ENCODE measurements around the gene DMXL2. TPM values are rescaled to one million over a fixed set of nuclear protein-coding genes. Genes with fewer than 3 reads are reported as not detected.
A peak's percentile ranks its signal among the peaks of the same experiment; 100 is the strongest.
"Not testable (repeated sequence)": the region's sequence is repeated elsewhere in the genome, so short reads cannot be mapped to it uniquely, and the experiment has no call there.

The DMXL2 gene
- total and polyA plus RNA-seq, 5 donors = 9.1 to 17.1 (median 14.5) TPM

DNA sequence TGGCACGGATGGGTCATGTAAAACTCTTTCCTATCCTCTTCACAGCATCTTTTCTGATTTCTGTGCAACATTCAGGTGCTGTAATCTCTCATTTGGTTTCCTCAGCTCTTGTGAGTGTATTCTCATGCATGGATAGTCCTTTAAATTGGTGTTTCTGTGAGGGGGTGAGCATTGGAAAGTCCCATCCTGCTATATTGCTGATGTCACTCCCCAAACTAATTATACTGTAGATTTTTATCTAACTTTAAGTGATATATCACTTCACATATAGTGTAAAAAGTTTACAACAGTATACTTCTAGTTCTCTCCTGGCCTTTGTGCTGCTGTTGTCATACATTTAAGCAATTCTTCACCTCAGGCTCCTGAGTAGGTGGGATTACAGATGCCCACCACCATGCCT is 178.5 kb downstream of the DMXL2 start:
- intact Hi-C loops (cut with DNase I) = no loop called here
- Histone ChIP-seq H3K9me3 (ENCODE audit: control insufficient read depth, low read length) (no peaks in the 10 kb centered on the region), H3K27me3 (ENCODE audit: control insufficient read depth, insufficient read depth) (no peaks in the 10 kb centered on the region), H3K27ac (ENCODE audit: low read length) (no peak overlapping the region), H3K4me1 (ENCODE audit: control insufficient read depth, insufficient read depth, low read length) (no peaks in the 10 kb centered on the region), H3K4me3 (ENCODE audit: low read length) (no peak overlapping the region)
- 100% methylated on average over 1 of the region's 1 CpG for WGBS
- DNase-seq = no peak
- ATAC-seq = no peak

DNA sequence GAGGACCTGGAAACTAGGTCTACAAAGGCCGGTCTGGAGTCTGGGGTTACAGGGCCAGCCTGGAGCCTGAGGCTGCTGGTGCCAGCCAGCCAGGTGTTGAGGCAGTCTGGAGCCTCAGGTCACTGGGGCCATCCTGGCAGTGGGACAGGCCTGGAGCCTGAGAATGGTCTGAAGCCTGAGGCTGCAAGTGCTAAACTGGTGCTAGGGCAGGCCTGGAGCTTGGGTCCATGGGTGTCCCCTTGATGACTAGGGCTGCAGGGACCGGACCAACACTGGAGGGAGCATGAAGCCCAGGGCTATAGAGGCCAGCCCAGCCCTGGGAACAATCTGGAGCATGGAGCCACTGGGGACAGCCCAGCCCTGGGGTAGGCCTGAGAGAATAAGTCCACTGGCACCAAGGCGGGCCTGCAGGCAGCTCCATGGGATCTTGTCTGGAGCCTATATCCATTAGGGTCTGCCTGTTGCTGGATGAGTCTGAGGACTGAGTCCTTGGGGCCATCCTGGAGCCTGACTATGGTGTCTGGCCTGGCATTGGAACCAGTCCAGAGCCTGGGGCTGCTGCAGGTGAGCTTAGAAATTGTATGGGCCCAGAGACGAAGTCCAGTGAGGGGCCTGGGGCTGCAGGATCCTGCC is 179.2 kb downstream of the DMXL2 start:
- H3K4me1 ChIP-seq (ENCODE audit: control insufficient read depth, insufficient read depth, low read length) = no peaks in the 10 kb centered on the region
- DNase-seq (peak in 1 of 3 donors; percentile 40), ATAC-seq (peak in 1 of 2 donors; percentile 26)
- WGBS = 98% methylated on average over 4 of the region's 4 CpGs
- intact Hi-C loops (cut with DNase I) = no loop called here
- no peaks in the 10 kb centered on the region for H3K9me3 ChIP-seq (ENCODE audit: control insufficient read depth, low read length)
- no peaks in the 10 kb centered on the region for H3K27me3 ChIP-seq (ENCODE audit: control insufficient read depth, insufficient read depth)
- no peak overlapping the region for H3K27ac ChIP-seq (ENCODE audit: low read length)
- no peak overlapping the region for H3K4me3 ChIP-seq (ENCODE audit: low read length)

DNA sequence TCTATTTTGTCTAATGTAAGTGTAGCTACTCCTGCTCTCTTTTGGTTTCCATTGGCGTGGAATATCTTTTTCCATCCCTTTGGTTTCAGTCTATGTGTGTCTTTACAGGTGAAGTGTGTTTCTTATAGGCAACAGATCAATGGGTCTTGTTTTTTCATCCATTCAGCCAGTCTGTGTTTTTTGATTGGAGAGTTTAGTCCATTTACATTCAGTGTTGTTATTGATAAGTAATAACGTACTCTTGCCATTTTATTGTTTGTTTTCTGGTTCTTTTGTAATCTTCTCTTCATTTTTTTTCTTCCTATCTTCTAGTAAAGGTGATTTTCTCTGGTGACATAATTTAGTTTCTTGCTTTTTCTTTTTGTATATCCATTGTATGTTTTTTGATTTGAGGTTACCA is 184.0 kb downstream of the DMXL2 start:
- no peaks in the 10 kb centered on the region for H3K4me1 ChIP-seq (ENCODE audit: control insufficient read depth, insufficient read depth, low read length)
- intact Hi-C loops (cut with DNase I) = no loop called here
- no peaks in the 10 kb centered on the region for H3K27me3 ChIP-seq (ENCODE audit: control insufficient read depth, insufficient read depth)
- no peaks in the 10 kb centered on the region for H3K9me3 ChIP-seq (ENCODE audit: control insufficient read depth, low read length)
- ATAC-seq (no peak), DNase-seq (no peak)
- no peak overlapping the region for H3K4me3 ChIP-seq (ENCODE audit: low read length)
- H3K27ac ChIP-seq (ENCODE audit: low read length) = no peak overlapping the region
- 86% methylated on average over 2 of the region's 2 CpGs for whole genome bisulfite sequencing

GRCh38 chr15:51425517-51426040 is 197.0 kb downstream of the DMXL2 start:
- intact Hi-C loops (cut with DNase I) = no loop called here
- Histone ChIP-seq H3K27me3 (ENCODE audit: control insufficient read depth, insufficient read depth) (no peaks in the 10 kb centered on the region), H3K27ac (ENCODE audit: low read length) (no peak overlapping the region), H3K4me1 (ENCODE audit: control insufficient read depth, insufficient read depth, low read length) (no peaks in the 10 kb centered on the region), H3K4me3 (ENCODE audit: low read length) (no peak overlapping the region), H3K9me3 (ENCODE audit: control insufficient read depth, low read length) (no peaks in the 10 kb centered on the region)
- ATAC-seq (no peak), DNase-seq (no peak)
- 45% methylated on average over 1 of the region's 1 CpG for WGBS

DNA sequence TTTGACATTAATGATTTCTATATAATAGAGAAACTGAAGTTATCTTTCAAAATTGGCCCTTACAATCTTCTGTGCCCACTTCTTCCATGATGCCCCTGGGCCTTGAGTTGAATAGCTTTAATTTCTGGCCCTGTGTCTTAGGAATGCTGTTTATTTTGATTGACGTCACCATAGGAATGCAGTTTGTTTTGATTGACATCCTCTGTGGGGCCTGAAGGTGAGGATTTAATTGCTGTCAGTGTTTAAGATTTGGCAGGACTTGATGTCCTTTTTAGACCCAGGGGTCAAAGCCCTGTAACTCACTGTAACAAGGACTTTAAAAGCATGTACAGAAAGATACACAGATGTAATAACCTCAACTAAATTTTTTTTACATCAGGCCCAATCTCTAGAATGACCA is 197.8 kb downstream of the DMXL2 start:
- H3K4me3 ChIP-seq (ENCODE audit: low read length) = no peak overlapping the region
- WGBS = 56% methylated on average over 1 of the region's 1 CpG
- H3K4me1 ChIP-seq (ENCODE audit: control insufficient read depth, insufficient read depth, low read length) = no peaks in the 10 kb centered on the region
- DNase-seq (no peak), ATAC-seq (no peak)
- no peaks in the 10 kb centered on the region for H3K27me3 ChIP-seq (ENCODE audit: control insufficient read depth, insufficient read depth)
- H3K9me3 ChIP-seq (ENCODE audit: control insufficient read depth, low read length) = no peaks in the 10 kb centered on the region
- H3K27ac ChIP-seq (ENCODE audit: low read length) = no peak overlapping the region
- intact Hi-C loops (cut with DNase I) = no loop called here

GRCh38 chr15:51423040-51423439 is 199.5 kb downstream of the DMXL2 start:
- WGBS = 96% methylated on average over 7 of the region's 16 CpGs
- H3K27ac ChIP-seq (ENCODE audit: low read length); H3K4me1 ChIP-seq (ENCODE audit: control insufficient read depth, insufficient read depth, low read length); intact Hi-C loops (cut with DNase I); H3K27me3 ChIP-seq (ENCODE audit: control insufficient read depth, insufficient read depth); H3K9me3 ChIP-seq (ENCODE audit: control insufficient read depth, low read length); H3K4me3 ChIP-seq (ENCODE audit: low read length); DNase-seq; ATAC-seq: not testable (repeated sequence)

GRCh38 chr15:51416129-51416528 is 206.4 kb downstream of the DMXL2 start:
- DNase-seq = no peak
- no peak for ATAC-seq
- WGBS = 51% methylated on average over 4 of the region's 4 CpGs
- Histone ChIP-seq H3K27me3 (ENCODE audit: control insufficient read depth, insufficient read depth) (no peaks in the 10 kb centered on the region), H3K27ac (ENCODE audit: low read length) (no peak overlapping the region), H3K4me1 (ENCODE audit: control insufficient read depth, insufficient read depth, low read length) (no peaks in the 10 kb centered on the region), H3K4me3 (ENCODE audit: low read length) (no peak overlapping the region), H3K9me3 (ENCODE audit: control insufficient read depth, low read length) (no peaks in the 10 kb centered on the region)
- intact Hi-C loops (cut with DNase I) = no loop called here

DNA sequence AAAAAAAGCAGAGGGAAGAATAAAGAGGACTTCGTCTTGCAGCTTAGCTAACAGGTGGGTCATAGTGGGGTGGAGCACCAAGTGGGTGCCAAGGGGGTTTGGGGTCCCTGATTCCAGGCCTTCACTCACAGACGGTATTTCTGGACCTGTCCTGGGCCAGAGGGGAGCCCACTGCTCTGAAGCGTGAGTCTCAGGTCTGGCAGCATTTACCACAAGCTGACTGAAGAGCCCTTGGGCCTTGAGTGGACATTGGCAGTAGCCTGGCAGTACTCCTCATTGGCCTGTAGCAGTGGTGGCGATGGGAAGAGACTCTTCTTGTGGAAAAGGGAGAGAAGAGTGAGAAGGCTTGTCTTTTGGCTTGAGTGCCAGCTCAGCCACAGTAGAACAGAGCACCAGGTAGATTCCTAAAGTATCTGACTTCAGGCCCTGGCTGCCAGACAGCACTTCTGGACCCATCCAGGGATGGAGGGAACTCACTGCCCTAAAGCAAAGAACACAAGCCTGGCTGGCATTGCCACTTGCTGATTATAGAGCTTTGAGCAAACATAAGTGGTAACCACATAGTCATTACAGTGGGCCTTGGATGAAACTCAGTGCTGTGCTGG is 208.2 kb downstream of the DMXL2 start:
- no peaks in the 10 kb centered on the region for H3K9me3 ChIP-seq (ENCODE audit: control insufficient read depth, low read length)
- no peak for DNase-seq
- intact Hi-C loops (cut with DNase I) = no loop called here
- no peak for ATAC-seq
- H3K4me3 ChIP-seq (ENCODE audit: low read length) = no peak overlapping the region
- H3K27me3 ChIP-seq (ENCODE audit: control insufficient read depth, insufficient read depth) = no peaks in the 10 kb centered on the region
- 80% methylated on average over 4 of the region's 4 CpGs for WGBS
- H3K4me1 ChIP-seq (ENCODE audit: control insufficient read depth, insufficient read depth, low read length) = no peaks in the 10 kb centered on the region
- H3K27ac ChIP-seq (ENCODE audit: low read length) = no peak overlapping the region

DNA sequence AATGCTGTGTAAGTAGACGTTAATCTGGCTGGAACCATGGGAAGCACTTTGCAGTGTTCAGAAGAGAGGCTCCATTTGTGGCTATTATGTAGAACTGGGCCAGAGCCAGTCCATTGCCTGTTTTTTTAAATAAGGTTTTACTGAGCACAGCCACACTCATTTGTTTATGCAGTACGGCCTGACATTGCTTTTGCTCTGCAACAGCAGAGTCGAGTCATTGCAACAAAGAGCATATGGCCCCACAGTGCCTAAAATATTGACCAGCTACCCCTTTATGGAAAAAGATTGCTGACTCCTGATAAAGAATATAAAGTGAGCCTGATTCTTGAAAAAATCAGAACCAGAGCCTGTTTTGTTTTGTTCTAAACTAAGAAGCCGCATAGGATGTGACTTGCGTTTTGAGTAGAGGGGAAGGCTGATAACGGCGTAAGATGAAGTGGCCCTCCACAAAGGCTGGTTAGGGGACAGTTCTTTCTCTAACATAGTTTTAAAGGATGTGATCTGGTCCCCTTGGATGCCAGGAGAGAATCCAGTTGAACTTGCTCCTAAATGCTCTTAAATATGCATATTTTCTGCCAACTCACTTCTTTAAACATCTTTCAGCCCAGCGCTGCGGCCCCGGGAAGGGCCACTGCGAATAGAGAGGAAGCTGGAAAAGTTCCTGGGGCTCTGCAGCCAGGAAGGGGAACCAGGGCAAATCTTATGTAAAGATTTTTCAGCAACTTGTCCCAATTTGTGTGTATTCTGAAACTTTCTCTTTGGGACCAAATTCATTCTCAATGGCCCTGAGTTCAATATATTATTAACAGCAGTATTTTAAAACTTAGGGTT is 216.7 kb downstream of the DMXL2 start:
- DNase-seq (no peak), ATAC-seq (no peak)
- Histone ChIP-seq H3K27me3 (ENCODE audit: control insufficient read depth, insufficient read depth) (no peaks in the 10 kb centered on the region), H3K9me3 (ENCODE audit: control insufficient read depth, low read length) (no peaks in the 10 kb centered on the region), H3K4me1 (ENCODE audit: control insufficient read depth, insufficient read depth, low read length) (no peaks in the 10 kb centered on the region), H3K27ac (ENCODE audit: low read length) (no peak overlapping the region), H3K4me3 (ENCODE audit: low read length) (no peak overlapping the region)
- 63% methylated on average over 11 of the region's 11 CpGs for WGBS
- intact Hi-C loops (cut with DNase I) = no loop called here

DNA sequence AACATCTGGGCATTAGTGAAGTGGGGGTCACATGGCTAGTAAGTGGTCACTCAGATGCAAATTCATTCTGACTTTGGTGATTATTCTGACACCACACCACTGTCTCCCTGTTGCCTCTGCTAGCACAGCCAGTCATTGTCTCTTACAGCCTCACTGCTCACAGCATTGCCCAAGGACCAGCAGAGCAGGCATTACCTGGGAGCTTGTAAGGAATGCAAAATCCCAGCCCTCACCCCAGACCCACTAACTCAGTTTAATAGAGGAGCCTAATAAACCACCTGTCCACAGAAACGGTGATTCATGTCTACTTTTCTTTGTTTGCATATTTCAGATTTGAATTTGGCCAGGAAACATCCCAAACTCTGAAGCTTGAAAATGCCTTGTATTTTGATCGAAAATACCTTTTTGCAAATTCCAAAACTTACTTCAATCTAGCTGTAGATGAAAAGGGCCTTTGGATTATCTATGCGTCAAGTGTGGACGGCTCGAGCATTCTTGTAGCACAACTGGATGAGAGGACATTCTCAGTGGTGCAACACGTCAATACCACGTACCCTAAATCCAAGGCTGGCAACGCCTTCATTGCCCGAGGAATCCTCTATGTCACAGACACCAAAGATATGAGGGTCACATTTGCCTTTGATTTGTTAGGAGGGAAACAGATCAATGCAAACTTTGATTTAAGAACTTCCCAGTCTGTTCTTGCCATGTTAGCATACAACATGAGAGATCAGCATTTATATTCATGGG is 218.4 kb downstream of the DMXL2 start:
- no peaks in the 10 kb centered on the region for H3K4me1 ChIP-seq (ENCODE audit: control insufficient read depth, insufficient read depth, low read length)
- intact Hi-C loops (cut with DNase I) = loop anchor here in 1 of 4 donors (2.0 kb wide), 1 partner anchor 173 kb away; no protein-coding TSS in a partner anchor
- no peak for ATAC-seq
- H3K4me3 ChIP-seq (ENCODE audit: low read length) = no peak overlapping the region
- no peak for DNase-seq
- no peak overlapping the region for H3K27ac ChIP-seq (ENCODE audit: low read length)
- no peaks in the 10 kb centered on the region for H3K9me3 ChIP-seq (ENCODE audit: control insufficient read depth, low read length)
- H3K27me3 ChIP-seq (ENCODE audit: control insufficient read depth, insufficient read depth) = no peaks in the 10 kb centered on the region
- WGBS = 79% methylated on average over 9 of the region's 9 CpGs
